B cell (primary cell): ENCODE results near the gene DPH6. TPM values are rescaled to one million over a fixed set of nuclear protein-coding genes. Genes with fewer than 3 reads are reported as not detected.

Experiments used
- ATAC-seq: fragments of 200-7000 bp; cut with Tn5 transposase; one replicate; pipeline ENCODE4 v1.10.0; 2021; ENCODE audit warnings: low read depth, mild to moderate bottlenecking, moderate number of reproducible peaks, moderate library complexity
- CTCF ChIA-PET: fragments of 350-600 bp; sonication (Branson Sonifier 250); formaldehyde crosslinking; loops from one replicate; lab custom pipeline; 2021; ENCODE audit warnings: antibody characterized with exemption, inconsistent platforms; lab: Charles Lee
- POLR2A ChIA-PET: fragments of 350-600 bp; sonication (Branson Sonifier 250); formaldehyde crosslinking; loops from one replicate; lab custom pipeline; 2021; ENCODE audit warnings: antibody characterized with exemption; lab: Charles Lee
- DNase-seq: peaks from one replicate; pipeline ENCODE4 v3.0.0; 2013
- H2AFZ ChIP-seq: 2 replicates; pipeline ENCODE4 v1.6.1; 2012; ENCODE audit warnings: mild to moderate bottlenecking, low read depth, low read length; ENCODE audit not compliant: insufficient read depth, poor library complexity, severe bottlenecking
- H3K27ac ChIP-seq, 2 donors: 1 replicate in 1 of 2; 2 replicates in 1 of 2; pipeline ENCODE4 v1.5.1; 2012 to 2013; ENCODE audit warnings: low read length in 2 of 2, mild to moderate bottlenecking in 2 of 2, moderate library complexity in 1 of 2
- H3K27me3 ChIP-seq, 4 experiments: fragments of 200-600 bp in 1 of 4; sonication (generic) in 1 of 4; replicated peaks in 1 of 4; 1 replicate in 2 of 4; 2 replicates in 2 of 4; pipeline versions ENCODE4 v1.6.1 to v1.7.0; 2013 to 2016; ENCODE audit warnings: low read length in 3 of 4, mild to moderate bottlenecking in 2 of 4, mixed read lengths in 1 of 4, moderate library complexity in 1 of 4; ENCODE audit not compliant: insufficient read depth in 4 of 4, control insufficient read depth in 3 of 4; ENCODE audit errors: control extremely low read depth in 1 of 4
- H3K36me3 ChIP-seq, 2 experiments: replicated peaks in 1 of 2; 1 replicate in 1 of 2; 2 replicates in 1 of 2; pipeline versions ENCODE4 v1.6.1 to v1.7.1; 2013; ENCODE audit warnings: low read length in 1 of 2; ENCODE audit not compliant: insufficient read depth in 2 of 2, control insufficient read depth in 1 of 2; ENCODE audit errors: control extremely low read depth in 1 of 2, extremely low read depth in 1 of 2
- H3K4me1 ChIP-seq, 2 donors: fragments of 200-600 bp in 1 of 2; sonication (generic) in 1 of 2; 1 replicate in 1 of 2; 2 replicates in 1 of 2; pipeline versions ENCODE4 v1.5.1 to v1.6.1; 2013 to 2017; ENCODE audit warnings: low read length in 2 of 2; ENCODE audit not compliant: control insufficient read depth in 2 of 2, insufficient read depth in 2 of 2
- H3K4me2 ChIP-seq: replicated peaks from 2 replicates; pipeline ENCODE3; 2012; ENCODE audit warnings: mild to moderate bottlenecking, low read depth, low read length; ENCODE audit not compliant: poor library complexity, severe bottlenecking
- H3K4me3 ChIP-seq, 5 experiments: fragments of 200-600 bp in 1 of 5; sonication (generic) in 1 of 5; 1 replicate in 3 of 5; 2 replicates in 2 of 5; pipeline versions ENCODE4 v1.5.1 to v1.7.0; 2011 to 2016; ENCODE audit warnings: low read length in 4 of 5, mild to moderate bottlenecking in 4 of 5, low read depth in 2 of 5, control low read depth in 1 of 5, moderate library complexity in 1 of 5; ENCODE audit not compliant: insufficient read depth in 1 of 5; ENCODE audit errors: control extremely low read depth in 1 of 5, extremely low read depth in 1 of 5
- H3K79me2 ChIP-seq: fragments of 200-600 bp; sonication (generic); one replicate; pipeline ENCODE4 v1.6.0; 2016; ENCODE audit warnings: low read length; ENCODE audit not compliant: control insufficient read depth, insufficient read depth
- H3K9ac ChIP-seq: fragments of 200-600 bp; sonication (generic); 2 replicates; pipeline ENCODE4 v1.6.1; 2017; ENCODE audit warnings: mild to moderate bottlenecking, low read length, moderate library complexity
- H3K9me3 ChIP-seq, 3 donors: one replicate each; pipeline versions ENCODE4 v1.6.1 to v1.7.1; 2013; ENCODE audit warnings: low read length in 2 of 3; ENCODE audit not compliant: control insufficient read depth in 2 of 3, insufficient read depth in 1 of 3; ENCODE audit errors: control extremely low read depth in 1 of 3
- H4K20me1 ChIP-seq: 2 replicates; pipeline ENCODE4 v1.6.0; 2012; ENCODE audit warnings: mild to moderate bottlenecking, low read length; ENCODE audit not compliant: insufficient read depth, control insufficient read depth, poor library complexity, severe bottlenecking
- H3K27ac Mint-ChIP-seq: one replicate; pipeline ENCODE4 v1.8.0; 2021; ENCODE audit warnings: mixed read lengths
- H3K27me3 Mint-ChIP-seq: one replicate; pipeline ENCODE4 v1.8.0; 2021; ENCODE audit warnings: mixed read lengths
- H3K4me1 Mint-ChIP-seq: one replicate; pipeline ENCODE4 v1.8.0; 2021; ENCODE audit warnings: mixed read lengths
- H3K4me3 Mint-ChIP-seq: one replicate; pipeline ENCODE4 v1.8.0; 2021; ENCODE audit warnings: mixed read lengths
- H3K9me3 Mint-ChIP-seq: one replicate; pipeline ENCODE4 v1.8.0; 2022; ENCODE audit warnings: mixed read lengths; ENCODE audit not compliant: insufficient read depth
- EZH2 ChIP-seq: IDR thresholded peaks from 2 replicates; pipeline ENCODE4 v1.6.1; 2012; ENCODE audit warnings: borderline replicate concordance, low read depth, mild to moderate bottlenecking, moderate library complexity, low read length; ENCODE audit not compliant: insufficient read depth, poor library complexity, severe bottlenecking
- WGBS: methylation state at CpG from one replicate; pipeline ENCODE4 v1.1.5; 2013; ENCODE audit warnings: missing lambda C conversion rate; ENCODE audit not compliant: insufficient coverage; 5-methylcytosine and 5-hydroxymethylcytosine counted together
- intact Hi-C: fragments of 100-400 bp; cut with micrococcal nuclease; formaldehyde crosslinking; loops from one replicate; pipeline ENCODE4 v1.10.0; 2022
- polyA plus RNA-seq: library from polyadenylated mRNA; depleted of rRNA; stranded (reverse); fragments of >200 nt; gene quantifications from 2 replicates; pipeline ENCODE4 v1.2.3, GENCODE V29; 2012
- total RNA-seq, 2 donors: library from RNA; stranded (reverse); fragments of 120-200 nt in 1 of 2; gene quantifications; 1 replicate in 1 of 2; 2 replicates in 1 of 2; pipeline versions ENCODE4 v1.2.3 to v1.2.4, GENCODE V29; 2013 to 2022
- TF ChIP-seq, protein P1 (sequence below): fragments of 200-600 bp; IDR thresholded peaks from one replicate; pipeline ENCODE4 v1.8.0; 2022; ENCODE audit warnings: antibody characterized with exemption, mild to moderate bottlenecking

Gene DPH6
- total and polyA plus RNA-seq, 2 donors (not counting 1 experiment from before 2014, with no cell fraction given), result 5.4 to 13.3 TPM

DNA sequence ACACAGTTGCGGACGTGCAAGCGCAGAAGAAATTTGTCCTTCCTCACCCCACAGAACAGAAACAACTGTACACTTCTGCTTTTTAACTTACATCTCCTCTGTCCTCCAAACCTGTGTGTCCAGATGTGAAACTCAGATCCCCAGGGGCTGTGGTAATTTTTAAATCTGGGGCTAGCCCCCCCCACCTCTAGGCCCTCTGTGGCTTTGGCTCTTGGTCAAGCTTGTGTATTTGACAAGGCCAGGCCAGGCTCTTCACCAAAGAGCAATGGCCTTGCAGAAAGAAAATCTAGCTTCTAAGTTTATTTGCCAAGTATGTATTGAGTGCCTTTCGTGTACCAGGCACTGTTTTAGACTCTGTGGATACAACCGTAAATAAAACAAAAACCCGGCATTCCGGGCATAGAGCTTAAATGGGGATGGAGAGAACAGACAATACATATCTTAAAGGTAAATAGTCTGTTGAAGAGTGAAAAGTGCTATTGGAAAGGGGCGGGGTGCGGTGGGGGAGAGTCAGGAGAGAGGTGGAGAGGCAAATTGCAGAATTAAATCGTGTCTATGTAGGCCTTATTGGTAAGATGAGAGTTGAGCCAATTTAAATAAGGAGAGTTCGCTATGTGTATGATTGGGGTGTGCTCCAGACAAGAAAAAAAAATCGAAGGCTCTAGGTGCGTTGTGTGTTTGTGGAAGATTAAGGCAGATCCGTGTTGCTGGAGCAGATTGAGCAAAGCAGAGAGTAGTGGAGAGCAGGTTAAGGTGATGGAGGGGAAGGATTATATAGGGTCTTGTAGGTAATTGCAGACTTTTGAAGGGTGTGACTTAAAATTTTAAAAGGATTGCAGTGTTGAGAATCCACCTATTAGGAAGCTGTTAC lies 781 bp upstream of the DPH6 start:
- H2AFZ ChIP-seq, result peak overlapping the region; percentile 85
- Mint-ChIP-seq H3K9me3 (no peaks in the 10 kb centered on the region), H3K27ac (peak overlapping the region; percentile 99), H3K27me3 (no peaks in the 10 kb centered on the region), H3K4me3 (peak overlapping the region; percentile 98), H3K4me1 (peaks cover 23% of the 10 kb centered on the region)
- WGBS, result 72% methylated on average over 9 of the region's 14 CpGs
- H3K27ac ChIP-seq, result peak overlapping the region; percentile 89 to 98
- peak overlapping the region; percentile 93 for H3K9ac ChIP-seq
- H4K20me1 ChIP-seq, result no peaks in the 10 kb centered on the region
- H3K4me1 ChIP-seq, result peaks cover 14 to 15% of the 10 kb centered on the region in 2 donors
- DNase-seq (peak; percentile 1), ATAC-seq (no peak)
- ChIA-PET CTCF (interaction anchor here (1.1 to 1.4 kb wide), 2 partner anchors 8 to 28 kb away, joined by 3 to 4 read pairs; no protein-coding TSS in a partner anchor), POLR2A (no interaction called here)
- intact Hi-C loops, result no loop called here
- H3K9me3 ChIP-seq, result no peaks in the 10 kb centered on the region
- peaks cover 6% of the 10 kb centered on the region for H3K79me2 ChIP-seq
- no peaks in the 10 kb centered on the region for H3K36me3 ChIP-seq
- TF ChIP-seq, protein P1, sequence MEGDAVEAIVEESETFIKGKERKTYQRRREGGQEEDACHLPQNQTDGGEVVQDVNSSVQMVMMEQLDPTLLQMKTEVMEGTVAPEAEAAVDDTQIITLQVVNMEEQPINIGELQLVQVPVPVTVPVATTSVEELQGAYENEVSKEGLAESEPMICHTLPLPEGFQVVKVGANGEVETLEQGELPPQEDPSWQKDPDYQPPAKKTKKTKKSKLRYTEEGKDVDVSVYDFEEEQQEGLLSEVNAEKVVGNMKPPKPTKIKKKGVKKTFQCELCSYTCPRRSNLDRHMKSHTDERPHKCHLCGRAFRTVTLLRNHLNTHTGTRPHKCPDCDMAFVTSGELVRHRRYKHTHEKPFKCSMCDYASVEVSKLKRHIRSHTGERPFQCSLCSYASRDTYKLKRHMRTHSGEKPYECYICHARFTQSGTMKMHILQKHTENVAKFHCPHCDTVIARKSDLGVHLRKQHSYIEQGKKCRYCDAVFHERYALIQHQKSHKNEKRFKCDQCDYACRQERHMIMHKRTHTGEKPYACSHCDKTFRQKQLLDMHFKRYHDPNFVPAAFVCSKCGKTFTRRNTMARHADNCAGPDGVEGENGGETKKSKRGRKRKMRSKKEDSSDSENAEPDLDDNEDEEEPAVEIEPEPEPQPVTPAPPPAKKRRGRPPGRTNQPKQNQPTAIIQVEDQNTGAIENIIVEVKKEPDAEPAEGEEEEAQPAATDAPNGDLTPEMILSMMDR, result no peak
- TF ChIP-seq EZH2, result no peak
- H3K4me2 ChIP-seq, result peak overlapping the region; percentile 83
- H3K4me3 ChIP-seq, result peak overlapping the region; percentile 73 to 86 (median 77)
- no peaks in the 10 kb centered on the region for H3K27me3 ChIP-seq
